Stimulated activated CD4-positive, alpha-beta T cell treated with anti-CD3 and anti-CD28 coated beads, TNF-alpha, amount 100 ng/mL, for 48 hours (primary cell): Measurements from ENCODE around the gene NOS1AP.
"Not testable (repeated sequence)": the region's sequence is repeated elsewhere in the genome, so short reads cannot be mapped to it uniquely, and the experiment has no call there.

ENCODE experiments used
- DNase-seq, 3 donors: peaks; one replicate each; pipeline ENCODE4 v3.0.0-alpha.2; 2020; ENCODE audit warnings: low read depth in 3 of 3

Gene NOS1AP

DNA sequence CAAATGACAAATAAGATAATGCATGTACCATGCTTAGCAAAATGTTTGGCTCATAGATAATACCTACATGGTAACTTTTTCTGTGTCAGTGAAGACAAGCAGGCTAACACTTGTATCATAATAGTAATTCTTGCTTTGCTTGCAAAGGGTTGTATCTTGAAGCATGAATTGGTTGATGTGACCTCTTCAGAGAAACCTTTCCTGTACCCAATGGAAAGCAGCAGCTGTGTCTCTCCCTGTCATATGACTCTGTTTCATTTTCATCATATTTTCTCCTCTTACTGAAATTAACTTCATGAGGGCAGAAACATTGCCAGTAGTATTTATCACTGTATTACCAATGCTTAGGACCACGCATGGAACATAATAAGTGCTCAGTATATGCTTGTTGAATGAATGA, 338.0 kb downstream of the NOS1AP start:
- no peak for DNase-seq

DNA sequence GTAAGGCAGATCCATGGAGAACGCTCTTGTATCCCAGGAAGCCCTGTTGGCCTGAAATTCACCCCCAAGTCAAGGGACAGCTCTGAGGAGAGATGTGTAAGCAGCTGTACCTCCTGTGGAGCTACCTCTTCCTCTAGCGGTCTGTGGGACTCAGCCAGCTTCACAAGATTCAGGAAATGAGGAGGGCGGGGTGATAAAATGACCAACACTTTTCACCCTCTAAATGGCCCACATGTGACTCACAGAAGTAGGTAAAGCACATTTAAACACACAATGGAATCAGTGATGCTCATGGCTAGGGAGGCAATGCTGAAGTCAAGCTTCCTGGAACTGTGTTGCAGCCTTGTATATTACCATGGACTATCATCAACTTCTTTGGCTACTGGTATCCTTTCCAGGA, 342.5 kb downstream of the NOS1AP start, which contains the start of gene SH2D1B:
Gene SH2D1B (minus strand): TSS at position 135 of the 400 bp plus-strand sequence. CDS start 120 bp downstream, at position 15.
- no peak for DNase-seq

DNA sequence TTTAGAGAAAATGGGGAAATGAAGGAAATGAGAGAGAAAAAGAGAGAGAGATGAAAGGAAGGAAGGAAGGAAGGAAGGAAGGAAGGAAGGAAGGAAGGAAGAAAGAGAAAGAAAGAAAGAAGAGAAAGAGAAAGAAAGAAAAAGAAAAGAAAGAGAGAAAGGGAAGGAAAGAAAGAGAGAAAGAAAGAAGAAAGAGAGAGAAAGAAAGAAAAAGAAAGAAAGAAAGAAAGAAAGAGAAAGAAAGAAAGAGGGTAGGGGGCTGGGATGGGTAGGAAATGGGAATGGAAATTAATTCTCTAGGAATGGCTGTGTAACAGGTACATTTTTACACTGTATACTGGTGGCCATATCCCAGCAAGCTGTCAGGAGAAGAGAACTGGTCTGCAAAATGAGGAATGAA, 346.7 kb downstream of the NOS1AP start:
- DNase-seq, result no peak

DNA sequence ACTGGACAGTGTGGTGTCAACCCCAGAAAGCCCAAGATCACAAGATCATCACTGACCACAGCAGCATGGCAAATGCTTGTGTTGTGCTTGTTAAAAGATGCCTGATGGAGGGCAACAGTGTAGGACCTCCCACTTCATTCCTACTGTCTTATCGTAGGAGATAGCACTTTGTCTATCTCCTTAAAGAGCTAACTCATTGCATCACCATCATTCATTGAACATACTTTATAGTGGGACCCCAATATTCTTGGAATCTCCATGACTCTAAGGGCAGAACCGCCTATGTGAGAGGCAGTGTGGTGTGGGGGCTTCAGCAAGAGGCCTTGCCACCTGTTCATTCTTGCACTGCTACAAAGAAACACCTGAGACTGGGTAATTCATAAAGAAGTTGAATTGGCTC, 347.4 kb downstream of the NOS1AP start:
- no peak for DNase-seq

DNA sequence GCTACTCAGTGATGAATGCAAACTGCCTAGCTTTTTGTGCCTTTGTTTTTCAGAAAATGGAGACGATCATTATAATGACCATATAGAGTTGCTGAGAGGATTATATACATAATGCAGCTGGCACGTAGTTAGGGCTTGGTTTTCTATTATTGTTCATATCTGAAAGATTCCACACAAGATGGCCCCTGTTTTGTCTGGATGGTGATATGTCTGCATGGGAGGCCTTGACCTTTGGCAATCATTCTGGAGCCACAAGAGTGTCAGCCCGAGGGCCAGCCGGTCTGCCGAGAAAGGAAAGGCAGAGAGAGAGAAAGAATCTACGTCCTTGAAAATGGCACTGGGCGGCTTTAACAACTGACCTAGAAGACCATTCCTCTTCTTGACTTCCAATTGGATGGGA, 348.2 kb downstream of the NOS1AP start:
- no peak for DNase-seq

DNA sequence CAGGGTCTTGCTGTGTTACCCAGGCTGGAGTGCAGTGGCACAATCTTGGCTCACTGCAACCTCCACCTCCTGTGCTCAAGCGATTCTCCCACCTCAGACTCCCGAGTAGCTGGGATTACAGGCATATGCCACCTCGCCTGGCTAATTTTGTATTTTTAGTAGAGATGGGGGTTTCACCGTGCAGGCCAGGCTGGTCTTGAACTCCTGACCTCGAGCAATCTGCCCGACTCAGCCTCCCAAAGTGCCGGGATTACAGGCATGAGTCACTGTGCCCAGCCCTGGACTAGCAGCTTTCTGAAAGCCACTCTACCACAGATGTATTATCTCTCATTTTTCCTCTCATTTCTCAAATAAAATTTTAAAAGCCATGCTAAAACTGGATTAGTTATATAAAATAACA, 349.1 kb downstream of the NOS1AP start:
- not testable (repeated sequence) for DNase-seq

DNA sequence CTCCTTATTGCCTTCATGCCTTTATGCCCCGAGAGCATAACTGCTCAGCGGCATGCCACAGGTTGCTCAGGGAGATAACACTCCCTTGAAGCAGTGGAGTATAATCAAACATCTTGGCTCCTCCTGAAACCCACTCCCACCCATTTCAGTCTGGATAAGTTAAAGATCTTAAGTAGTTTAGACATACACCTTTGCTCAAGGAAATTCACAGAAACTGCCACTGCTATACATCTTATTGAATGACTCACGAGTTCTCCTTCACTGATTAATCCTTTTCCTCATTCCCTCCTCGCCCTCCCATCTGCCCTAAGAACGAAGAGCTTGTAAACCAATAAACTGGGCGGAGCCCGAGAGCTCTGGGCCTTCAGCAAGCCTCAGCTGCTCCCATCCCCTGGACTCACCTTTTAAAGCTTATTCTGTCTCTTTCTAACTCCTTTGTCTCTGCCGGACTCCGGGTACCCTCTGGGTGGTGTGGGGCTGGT, 350.0 kb downstream of the NOS1AP start:
- not testable (repeated sequence) for DNase-seq
